AG10803 (cell line): Measurements from ENCODE around the gene CCDC34.
A peak's percentile ranks its signal among the peaks of the same experiment; 100 is the strongest.

Experiments
- DNase-seq: peaks from one replicate; pipeline ENCODE4 v3.0.0; 2010; ENCODE audit warnings: low read depth
- H3K4me3 ChIP-seq: 2 replicates; pipeline ENCODE4 v1.5.1; 2011; ENCODE audit warnings: mild to moderate bottlenecking, low read length, control low read depth
- TF ChIP-seq, protein P1 (sequence below): conservative IDR thresholded peaks from 2 replicates; pipeline ENCODE4 v1.5.1; 2011; ENCODE audit warnings: mild to moderate bottlenecking, low read length, control low read depth, inconsistent platforms

CCDC34 gene

GRCh38 chr11:27291302-27291889 is 71.6 kb downstream of the CCDC34 start:
- H3K4me3 ChIP-seq: no peak overlapping the region
- TF ChIP-seq, protein P1, sequence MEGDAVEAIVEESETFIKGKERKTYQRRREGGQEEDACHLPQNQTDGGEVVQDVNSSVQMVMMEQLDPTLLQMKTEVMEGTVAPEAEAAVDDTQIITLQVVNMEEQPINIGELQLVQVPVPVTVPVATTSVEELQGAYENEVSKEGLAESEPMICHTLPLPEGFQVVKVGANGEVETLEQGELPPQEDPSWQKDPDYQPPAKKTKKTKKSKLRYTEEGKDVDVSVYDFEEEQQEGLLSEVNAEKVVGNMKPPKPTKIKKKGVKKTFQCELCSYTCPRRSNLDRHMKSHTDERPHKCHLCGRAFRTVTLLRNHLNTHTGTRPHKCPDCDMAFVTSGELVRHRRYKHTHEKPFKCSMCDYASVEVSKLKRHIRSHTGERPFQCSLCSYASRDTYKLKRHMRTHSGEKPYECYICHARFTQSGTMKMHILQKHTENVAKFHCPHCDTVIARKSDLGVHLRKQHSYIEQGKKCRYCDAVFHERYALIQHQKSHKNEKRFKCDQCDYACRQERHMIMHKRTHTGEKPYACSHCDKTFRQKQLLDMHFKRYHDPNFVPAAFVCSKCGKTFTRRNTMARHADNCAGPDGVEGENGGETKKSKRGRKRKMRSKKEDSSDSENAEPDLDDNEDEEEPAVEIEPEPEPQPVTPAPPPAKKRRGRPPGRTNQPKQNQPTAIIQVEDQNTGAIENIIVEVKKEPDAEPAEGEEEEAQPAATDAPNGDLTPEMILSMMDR: no peak
- DNase-seq: no peak

DNA sequence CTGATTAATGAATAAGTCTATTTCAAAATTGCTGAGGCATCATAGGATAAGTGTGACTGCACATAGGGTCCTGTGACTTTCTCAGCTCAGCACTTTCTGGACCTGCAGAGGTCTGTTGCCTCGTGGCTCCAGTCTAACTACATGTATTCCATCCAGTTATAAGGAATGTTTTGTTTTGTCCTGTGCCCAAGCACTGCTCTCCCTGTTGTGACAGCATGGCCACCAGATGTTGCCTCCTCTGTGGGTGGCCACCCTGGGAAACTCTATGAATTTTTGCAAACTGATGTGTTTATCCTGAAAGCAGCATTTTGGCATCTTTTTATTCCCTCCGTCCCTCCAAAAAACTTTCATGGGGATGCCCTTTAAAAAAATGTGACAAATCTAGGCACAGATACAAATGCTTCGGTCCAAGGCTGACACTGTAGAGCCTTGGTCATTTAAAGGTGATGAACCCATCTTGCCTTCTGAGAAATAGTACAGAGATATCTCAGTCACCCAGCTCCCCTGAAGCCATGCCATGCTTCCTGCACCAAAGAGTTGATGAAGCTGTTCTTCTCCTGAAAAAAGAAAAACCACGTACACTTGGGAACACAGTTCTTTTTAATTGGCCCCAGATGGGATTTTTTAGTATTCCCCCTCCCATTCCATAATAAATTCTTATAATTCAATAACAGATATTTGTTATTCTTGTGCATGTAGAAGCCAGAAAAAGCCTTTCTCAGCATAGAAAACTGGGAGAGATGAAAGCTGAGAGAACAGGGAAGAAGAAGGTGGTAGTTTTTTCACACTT is 72.6 kb downstream of the CCDC34 start:
- no peak overlapping the region for H3K4me3 ChIP-seq
- TF ChIP-seq, protein P1: no peak
- DNase-seq: peak; percentile 85
